Fibroblast of the aortic adventitia (primary cell): ENCODE data around the gene GJB1. TPM values are rescaled to one million over a fixed set of nuclear protein-coding genes. Genes with fewer than 3 reads are reported as not detected.
A peak's percentile ranks its signal among the peaks of the same experiment; 100 is the strongest.

ENCODE experiments used
- DNase-seq: peaks from one replicate; pipeline ENCODE4 v3.0.0-alpha.2; 2010; ENCODE audit warnings: low read depth
- H3K4me3 ChIP-seq: 2 replicates; pipeline ENCODE4 v1.5.1; 2011; ENCODE audit warnings: low read depth, mild to moderate bottlenecking, control low read depth, low read length, moderate library complexity
- CTCF ChIP-seq: IDR thresholded peaks from 2 replicates; pipeline ENCODE4 v1.5.1; 2011; ENCODE audit warnings: mild to moderate bottlenecking, low read length, control low read depth, inconsistent platforms; ENCODE audit not compliant: insufficient read depth
- total RNA-seq: library from RNA; depleted of rRNA; stranded (reverse); fragments of >200 nt; gene quantifications from 2 replicates; pipeline ENCODE4 v1.2.3, GENCODE V29; 2012; ENCODE audit warnings: low replicate concordance

Gene GJB1
- total RNA-seq, 1 donor = not detected

GRCh38 chrX:71191248-71191647, 31.8 kb upstream of the GJB1 start:
- no peak for TF ChIP-seq CTCF
- DNase-seq = no peak
- H3K4me3 ChIP-seq = no peak overlapping the region

- DNase-seq = no peak
- no peak overlapping the region for H3K4me3 ChIP-seq
- TF ChIP-seq CTCF = no peak
Measured at GRCh38 chrX:71195964-71196649, 26.9 kb upstream of the GJB1 start.

- H3K4me3 ChIP-seq = no peak overlapping the region
- no peak for TF ChIP-seq CTCF
- DNase-seq = no peak
Measured at GRCh38 chrX:71198066-71198465, 25.0 kb upstream of the GJB1 start.

GRCh38 chrX:71199252-71200008, 23.6 kb upstream of the GJB1 start:
- DNase-seq = no peak
- no peak for TF ChIP-seq CTCF
- no peak overlapping the region for H3K4me3 ChIP-seq

GRCh38 chrX:71210816-71211215, 12.2 kb upstream of the GJB1 start:
- TF ChIP-seq CTCF = no peak
- H3K4me3 ChIP-seq = no peak overlapping the region
- DNase-seq = peak; percentile 43

- no peak for DNase-seq
- no peak for TF ChIP-seq CTCF
- H3K4me3 ChIP-seq = no peak overlapping the region
Measured at GRCh38 chrX:71212536-71212935, 10.5 kb upstream of the GJB1 start.
